HG03196 (cell line): ENCODE data around the gene SLC15A1.
"Not testable (repeated sequence)": the region's sequence is repeated elsewhere in the genome, so short reads cannot be mapped to it uniquely, and the experiment has no call there.

Source experiments
- ATAC-seq: cut with Tn5 transposase; IDR thresholded peaks from one replicate; pipeline ENCODE4 v1.9.1; 2021; ENCODE audit not compliant: unreplicated experiment

The SLC15A1 gene

GRCh38 chr13:98754468-98754867 is 2.0 kb upstream of the SLC15A1 start:
- not testable (repeated sequence) for ATAC-seq

GRCh38 chr13:98751861-98752466 is 508 bp downstream of the SLC15A1 start:
- ATAC-seq, result no peak

- no peak for ATAC-seq
These were observed 1.1 kb downstream of the SLC15A1 start for GRCh38 chr13:98751367-98751782.

GRCh38 chr13:98749501-98749900 is 3.0 kb downstream of the SLC15A1 start:
- ATAC-seq, result no peak

GRCh38 chr13:98746968-98747367 is 5.5 kb downstream of the SLC15A1 start:
- ATAC-seq, result no peak

- ATAC-seq, result no peak
These were observed 9.1 kb downstream of the SLC15A1 start for GRCh38 chr13:98743377-98743776.

- no peak for ATAC-seq
These were observed 9.5 kb downstream of the SLC15A1 start for GRCh38 chr13:98742961-98743360.

- no peak for ATAC-seq
These were observed 10.6 kb downstream of the SLC15A1 start for GRCh38 chr13:98741741-98742435.

- no peak for ATAC-seq
These were observed 12.3 kb downstream of the SLC15A1 start for GRCh38 chr13:98740131-98740530.

GRCh38 chr13:98738993-98739392 is 13.5 kb downstream of the SLC15A1 start:
- ATAC-seq, result no peak

GRCh38 chr13:98738213-98738612 is 14.3 kb downstream of the SLC15A1 start:
- ATAC-seq, result no peak

- ATAC-seq, result no peak
These were observed 20.5 kb downstream of the SLC15A1 start for GRCh38 chr13:98731925-98732324.

GRCh38 chr13:98731038-98731437 is 21.4 kb downstream of the SLC15A1 start:
- no peak for ATAC-seq

GRCh38 chr13:98730441-98730840 is 22.0 kb downstream of the SLC15A1 start:
- ATAC-seq, result no peak

GRCh38 chr13:98729658-98730057 is 22.8 kb downstream of the SLC15A1 start:
- no peak for ATAC-seq

GRCh38 chr13:98722958-98723357 is 29.5 kb downstream of the SLC15A1 start:
- no peak for ATAC-seq

GRCh38 chr13:98721825-98722510 is 30.5 kb downstream of the SLC15A1 start:
- ATAC-seq, result no peak

- no peak for ATAC-seq
These were observed 32.8 kb downstream of the SLC15A1 start for GRCh38 chr13:98719527-98720250.

GRCh38 chr13:98717891-98718290 is 34.6 kb downstream of the SLC15A1 start:
- ATAC-seq, result no peak

GRCh38 chr13:98717256-98717655 is 35.2 kb downstream of the SLC15A1 start:
- ATAC-seq, result no peak

- no peak for ATAC-seq
These were observed 42.0 kb downstream of the SLC15A1 start for GRCh38 chr13:98710521-98710920.
